LNCaP clone FGC (cell line): ENCODE results near the gene TTC27.

Experiments used
- DNase-seq: peaks from one replicate; pipeline ENCODE4 v3.0.0-alpha.2; 2011; ENCODE audit warnings: low read depth
- H3K4me3 ChIP-seq: 2 replicates; pipeline ENCODE4 v1.5.1; 2011; ENCODE audit warnings: mild to moderate bottlenecking, low read depth, low read length, control low read depth
- TF ChIP-seq, protein P1 (sequence below): IDR thresholded peaks from 2 replicates; pipeline ENCODE4 v1.5.1; 2012; ENCODE audit warnings: mild to moderate bottlenecking; ENCODE audit not compliant: control insufficient read depth, insufficient read depth; ENCODE audit errors: extremely low read depth

TTC27 gene

DNA sequence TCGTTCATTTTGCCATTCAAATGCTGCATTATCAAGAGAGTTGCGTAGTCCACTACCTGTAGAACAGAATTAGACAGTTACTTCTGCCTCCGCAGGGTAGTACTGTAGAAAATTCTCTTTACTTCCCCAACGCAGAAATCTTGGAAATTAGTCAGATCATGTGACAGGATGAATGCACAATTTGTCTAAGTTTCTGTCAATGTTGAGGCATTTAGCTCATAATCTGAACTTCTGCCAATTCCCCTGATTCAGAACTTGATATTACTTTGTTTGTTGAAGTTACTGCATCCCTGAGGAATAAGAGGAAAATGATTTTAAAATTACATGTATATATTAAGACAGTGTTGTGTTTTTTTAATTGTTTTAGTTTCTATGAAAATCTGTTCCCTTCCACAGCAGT, 83.4 kb downstream of the TTC27 start:
- TF ChIP-seq, protein P1, sequence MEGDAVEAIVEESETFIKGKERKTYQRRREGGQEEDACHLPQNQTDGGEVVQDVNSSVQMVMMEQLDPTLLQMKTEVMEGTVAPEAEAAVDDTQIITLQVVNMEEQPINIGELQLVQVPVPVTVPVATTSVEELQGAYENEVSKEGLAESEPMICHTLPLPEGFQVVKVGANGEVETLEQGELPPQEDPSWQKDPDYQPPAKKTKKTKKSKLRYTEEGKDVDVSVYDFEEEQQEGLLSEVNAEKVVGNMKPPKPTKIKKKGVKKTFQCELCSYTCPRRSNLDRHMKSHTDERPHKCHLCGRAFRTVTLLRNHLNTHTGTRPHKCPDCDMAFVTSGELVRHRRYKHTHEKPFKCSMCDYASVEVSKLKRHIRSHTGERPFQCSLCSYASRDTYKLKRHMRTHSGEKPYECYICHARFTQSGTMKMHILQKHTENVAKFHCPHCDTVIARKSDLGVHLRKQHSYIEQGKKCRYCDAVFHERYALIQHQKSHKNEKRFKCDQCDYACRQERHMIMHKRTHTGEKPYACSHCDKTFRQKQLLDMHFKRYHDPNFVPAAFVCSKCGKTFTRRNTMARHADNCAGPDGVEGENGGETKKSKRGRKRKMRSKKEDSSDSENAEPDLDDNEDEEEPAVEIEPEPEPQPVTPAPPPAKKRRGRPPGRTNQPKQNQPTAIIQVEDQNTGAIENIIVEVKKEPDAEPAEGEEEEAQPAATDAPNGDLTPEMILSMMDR, result no peak
- H3K4me3 ChIP-seq, result no peak overlapping the region
- DNase-seq, result no peak

DNA sequence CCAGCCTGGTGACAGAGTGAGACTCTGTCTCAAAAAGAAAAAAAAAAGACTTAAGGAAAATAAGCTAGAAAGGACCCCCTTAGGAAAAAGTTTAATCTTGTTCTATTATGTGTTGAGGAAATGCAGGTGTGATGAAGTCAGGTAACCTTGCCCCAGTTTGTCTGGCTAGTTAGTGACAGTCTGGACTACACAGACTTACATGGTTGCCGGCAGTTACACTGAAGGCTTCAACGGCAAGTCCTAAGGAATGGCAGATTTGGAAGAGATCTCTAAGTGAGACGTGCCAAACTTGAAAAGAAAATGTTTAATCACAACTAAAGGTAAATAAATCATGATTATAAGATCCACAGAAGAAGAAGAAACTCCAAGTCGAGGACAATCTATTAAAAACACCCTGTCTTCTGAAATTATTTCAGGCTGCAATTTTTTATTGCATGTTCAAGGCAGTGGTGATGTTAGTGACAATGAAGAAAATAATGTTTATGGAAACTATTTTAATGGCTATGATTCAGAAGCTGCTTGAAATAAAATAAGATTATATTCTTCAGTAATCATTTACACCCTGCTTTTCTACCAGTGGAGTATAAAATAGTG, 84.2 kb downstream of the TTC27 start:
- peak; percentile 32 for DNase-seq
- no peak overlapping the region for H3K4me3 ChIP-seq
- TF ChIP-seq, protein P1, result no peak

DNA sequence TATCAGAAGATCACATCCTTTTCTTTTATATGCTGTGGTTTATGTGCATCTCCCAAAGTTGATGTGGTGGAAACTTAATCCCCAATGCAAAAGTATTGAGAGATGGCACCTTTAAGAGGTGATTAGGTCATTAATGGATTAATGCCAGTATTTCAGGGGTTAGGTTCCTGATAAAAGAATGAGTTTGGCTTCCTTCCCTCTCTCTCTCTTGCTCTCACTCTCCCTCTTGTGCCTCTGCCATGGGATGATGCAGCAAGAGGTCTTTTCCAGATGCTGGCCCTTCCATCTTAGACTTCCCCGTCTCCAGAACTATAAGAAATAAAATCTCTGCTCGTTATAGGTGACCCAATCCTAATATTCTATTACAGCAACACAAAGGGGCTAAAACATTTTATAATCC, 85.0 kb downstream of the TTC27 start:
- H3K4me3 ChIP-seq, result no peak overlapping the region
- TF ChIP-seq, protein P1, result no peak
- DNase-seq, result peak; percentile 48

DNA sequence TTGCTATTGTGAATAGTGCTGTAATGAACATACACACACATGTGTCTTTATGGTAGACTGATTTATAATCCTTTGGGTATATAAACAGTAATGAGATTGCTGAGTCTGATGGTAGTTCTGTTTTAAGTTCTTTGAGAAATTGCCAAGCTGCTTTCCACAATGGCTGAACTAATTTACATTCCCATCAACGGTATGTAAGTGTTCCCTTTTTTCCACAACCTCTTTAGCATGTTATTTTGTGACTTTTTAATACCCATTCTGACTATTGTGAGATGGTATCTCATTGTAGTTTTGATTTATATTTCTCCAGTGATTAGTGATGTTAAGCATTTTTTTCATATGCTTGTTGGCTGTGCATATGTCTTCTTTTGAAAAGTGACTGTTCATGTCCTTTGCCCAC, 86.7 kb downstream of the TTC27 start:
- H3K4me3 ChIP-seq, result no peak overlapping the region
- no peak for DNase-seq
- TF ChIP-seq, protein P1, result no peak

DNA sequence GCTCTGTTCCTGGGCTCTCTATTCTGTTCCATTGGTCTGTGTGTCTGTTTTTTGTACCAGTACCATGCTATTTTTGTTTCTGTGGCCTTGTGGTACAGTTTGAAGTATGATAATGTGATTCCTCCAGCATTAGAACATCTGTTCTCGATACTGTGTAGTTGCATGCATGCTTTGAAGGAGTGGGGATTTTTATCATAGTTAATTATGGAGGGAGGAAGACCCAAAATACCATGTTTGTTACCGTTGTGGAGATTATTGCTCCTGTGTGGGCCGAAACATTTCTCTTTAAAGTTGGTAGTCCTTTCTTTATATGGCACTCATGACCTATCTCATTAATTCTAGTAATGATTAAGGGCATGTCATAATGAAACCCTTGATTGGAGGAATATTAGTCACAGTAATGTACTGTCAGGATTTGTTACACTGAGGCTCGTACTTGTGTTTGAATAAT, 87.6 kb downstream of the TTC27 start:
- H3K4me3 ChIP-seq, result no peak overlapping the region
- DNase-seq, result no peak
- TF ChIP-seq, protein P1, result no peak

DNA sequence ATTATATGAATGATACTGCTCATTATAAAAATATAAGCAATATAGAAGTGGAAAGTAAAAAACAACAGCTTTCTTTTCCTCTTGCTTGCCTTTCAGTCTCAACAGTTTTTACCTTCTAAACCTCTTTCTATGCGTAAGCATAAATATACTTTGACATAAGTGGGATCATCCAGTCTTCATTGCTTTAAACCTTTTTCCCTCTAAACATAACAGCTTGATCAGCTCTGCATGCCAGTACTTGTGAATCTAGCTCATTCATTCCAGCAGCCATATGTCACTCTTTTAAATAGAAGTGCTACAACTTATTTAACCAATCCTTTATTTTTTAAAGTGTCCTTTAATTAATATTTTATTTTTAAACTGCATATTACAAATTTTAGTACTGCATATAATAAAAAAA, 88.1 kb downstream of the TTC27 start:
- TF ChIP-seq, protein P1, result no peak
- no peak for DNase-seq
- no peak overlapping the region for H3K4me3 ChIP-seq

DNA sequence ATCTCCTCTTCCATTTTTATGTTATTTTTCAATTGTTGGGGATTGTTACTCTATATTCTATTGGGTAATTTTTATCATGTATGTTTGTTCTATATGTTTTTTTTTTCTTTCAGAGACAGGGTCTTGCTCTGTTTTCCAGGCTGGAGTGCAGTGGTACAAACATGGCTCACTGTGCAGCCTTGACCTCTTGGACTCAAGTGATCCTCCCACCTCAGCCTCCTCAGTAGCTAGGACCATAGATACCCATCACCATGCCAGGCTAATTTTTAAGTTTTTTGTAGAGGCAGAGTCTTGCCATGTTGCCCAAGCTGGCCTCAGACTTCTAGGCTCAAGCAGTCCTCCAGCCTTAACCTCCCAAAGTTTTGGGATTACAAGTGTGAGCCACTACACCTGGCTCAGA, 88.7 kb downstream of the TTC27 start:
- TF ChIP-seq, protein P1, result no peak
- H3K4me3 ChIP-seq, result no peak overlapping the region
- no peak for DNase-seq
